WERI-Rb-1 (cell line): ENCODE results near the gene PCP2.

ENCODE experiments used
- DNase-seq: peaks from one replicate; pipeline ENCODE4 v3.0.0-alpha.2; 2020
- H3K27ac ChIP-seq: fragments of 250-450 bp; sonication (Bioruptor Pico); 2 replicates; pipeline ENCODE4 v1.5.1; 2020; ENCODE audit warnings: mild to moderate bottlenecking, moderate library complexity
- H3K27me3 ChIP-seq: fragments of 250-450 bp; sonication (Bioruptor Pico); 2 replicates; pipeline ENCODE4 v1.5.1; 2021; ENCODE audit warnings: mild to moderate bottlenecking, low read depth, moderate library complexity; ENCODE audit not compliant: insufficient read depth, severe bottlenecking
- H3K36me3 ChIP-seq: fragments of 250-450 bp; sonication (Bioruptor Pico); 2 replicates; pipeline ENCODE4 v1.5.1; 2020; ENCODE audit warnings: mild to moderate bottlenecking, moderate library complexity
- H3K4me3 ChIP-seq: 2 replicates; pipeline ENCODE4 v1.5.1; 2011; ENCODE audit warnings: low read depth, mild to moderate bottlenecking, control low read depth, low read length
- H3K9me3 ChIP-seq: fragments of 250-450 bp; sonication (Bioruptor Pico); 2 replicates; pipeline ENCODE4 v1.5.1; 2021; ENCODE audit warnings: mild to moderate bottlenecking, moderate library complexity; ENCODE audit not compliant: severe bottlenecking
- TF ChIP-seq, protein P1 (sequence below): IDR thresholded peaks from 2 replicates; pipeline ENCODE4 v1.5.1; 2011; ENCODE audit warnings: low read depth, mild to moderate bottlenecking, control low read depth, inconsistent platforms, low read length

The PCP2 gene

DNA sequence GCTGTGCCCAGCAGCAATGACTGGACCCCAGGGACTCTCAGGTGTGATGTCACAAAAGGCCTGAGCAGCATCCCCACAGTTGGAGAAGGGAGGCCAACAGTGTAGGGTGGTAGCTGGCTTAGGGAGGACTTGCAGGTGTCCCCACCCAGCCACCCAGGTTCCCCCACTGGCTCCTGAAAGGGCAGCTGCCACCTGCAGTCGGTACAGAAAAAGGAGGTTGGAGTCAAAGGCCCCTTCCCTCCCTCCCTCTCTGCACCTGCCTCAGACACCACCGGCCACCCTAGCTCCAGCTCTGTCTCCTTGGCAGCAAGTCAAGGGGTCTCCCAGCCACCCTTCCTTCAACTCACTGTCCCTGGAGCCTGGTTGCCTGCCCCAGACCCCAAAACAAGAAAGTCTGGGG, at the start of gene PCP2:
TSS of gene PCP2 (minus strand) at position 22 of the 400 bp plus-strand sequence. CDS start 262 bp downstream, outside the sequence.
- H3K4me3 ChIP-seq, result no peak within 1 kb of the TSS
- DNase-seq, result no peak
- H3K27ac ChIP-seq, result no peak within 1 kb of the TSS; the same call in 1 of the 2 replicates
- TF ChIP-seq, protein P1, sequence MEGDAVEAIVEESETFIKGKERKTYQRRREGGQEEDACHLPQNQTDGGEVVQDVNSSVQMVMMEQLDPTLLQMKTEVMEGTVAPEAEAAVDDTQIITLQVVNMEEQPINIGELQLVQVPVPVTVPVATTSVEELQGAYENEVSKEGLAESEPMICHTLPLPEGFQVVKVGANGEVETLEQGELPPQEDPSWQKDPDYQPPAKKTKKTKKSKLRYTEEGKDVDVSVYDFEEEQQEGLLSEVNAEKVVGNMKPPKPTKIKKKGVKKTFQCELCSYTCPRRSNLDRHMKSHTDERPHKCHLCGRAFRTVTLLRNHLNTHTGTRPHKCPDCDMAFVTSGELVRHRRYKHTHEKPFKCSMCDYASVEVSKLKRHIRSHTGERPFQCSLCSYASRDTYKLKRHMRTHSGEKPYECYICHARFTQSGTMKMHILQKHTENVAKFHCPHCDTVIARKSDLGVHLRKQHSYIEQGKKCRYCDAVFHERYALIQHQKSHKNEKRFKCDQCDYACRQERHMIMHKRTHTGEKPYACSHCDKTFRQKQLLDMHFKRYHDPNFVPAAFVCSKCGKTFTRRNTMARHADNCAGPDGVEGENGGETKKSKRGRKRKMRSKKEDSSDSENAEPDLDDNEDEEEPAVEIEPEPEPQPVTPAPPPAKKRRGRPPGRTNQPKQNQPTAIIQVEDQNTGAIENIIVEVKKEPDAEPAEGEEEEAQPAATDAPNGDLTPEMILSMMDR, result no peak
- no peaks in the 10 kb centered on the region for H3K27me3 ChIP-seq
- no peaks in the 10 kb centered on the region for H3K9me3 ChIP-seq
- peaks cover 16% of the 10 kb centered on the region for H3K36me3 ChIP-seq

DNA sequence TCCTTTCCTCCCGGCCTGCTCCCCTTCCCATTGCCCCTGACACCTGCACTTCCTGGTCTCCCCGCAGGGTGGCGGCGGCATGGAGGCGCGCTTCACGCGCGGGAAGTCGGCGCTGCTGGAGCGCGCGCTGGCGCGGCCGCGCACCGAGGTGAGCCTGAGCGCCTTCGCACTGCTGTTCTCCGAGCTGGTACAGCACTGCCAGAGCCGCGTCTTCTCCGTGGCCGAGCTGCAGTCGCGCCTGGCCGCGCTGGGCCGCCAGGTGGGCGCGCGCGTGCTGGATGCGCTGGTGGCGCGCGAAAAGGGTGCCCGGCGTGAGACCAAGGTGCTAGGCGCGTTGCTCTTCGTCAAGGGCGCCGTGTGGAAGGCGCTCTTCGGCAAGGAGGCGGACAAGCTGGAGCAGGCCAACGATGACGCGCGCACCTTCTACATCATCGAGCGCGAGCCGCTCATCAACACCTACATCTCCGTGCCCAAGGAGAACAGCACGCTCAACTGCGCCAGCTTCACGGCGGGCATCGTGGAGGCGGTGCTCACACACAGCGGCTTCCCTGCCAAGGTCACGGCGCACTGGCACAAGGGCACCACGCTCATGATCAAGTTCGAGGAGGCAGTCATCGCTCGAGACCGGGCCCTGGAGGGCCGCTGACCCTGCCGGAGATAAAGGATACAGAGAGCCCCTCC, 48.8 kb upstream of the PCP2 start:
- Histone ChIP-seq H3K9me3 (no peaks in the 10 kb centered on the region), H3K27me3 (no peaks in the 10 kb centered on the region), H3K27ac (peak overlapping the region; percentile 52), H3K36me3 (peaks cover 14% of the 10 kb centered on the region), H3K4me3 (no peak overlapping the region)
- no peak for DNase-seq
- TF ChIP-seq, protein P1, result no peak

DNA sequence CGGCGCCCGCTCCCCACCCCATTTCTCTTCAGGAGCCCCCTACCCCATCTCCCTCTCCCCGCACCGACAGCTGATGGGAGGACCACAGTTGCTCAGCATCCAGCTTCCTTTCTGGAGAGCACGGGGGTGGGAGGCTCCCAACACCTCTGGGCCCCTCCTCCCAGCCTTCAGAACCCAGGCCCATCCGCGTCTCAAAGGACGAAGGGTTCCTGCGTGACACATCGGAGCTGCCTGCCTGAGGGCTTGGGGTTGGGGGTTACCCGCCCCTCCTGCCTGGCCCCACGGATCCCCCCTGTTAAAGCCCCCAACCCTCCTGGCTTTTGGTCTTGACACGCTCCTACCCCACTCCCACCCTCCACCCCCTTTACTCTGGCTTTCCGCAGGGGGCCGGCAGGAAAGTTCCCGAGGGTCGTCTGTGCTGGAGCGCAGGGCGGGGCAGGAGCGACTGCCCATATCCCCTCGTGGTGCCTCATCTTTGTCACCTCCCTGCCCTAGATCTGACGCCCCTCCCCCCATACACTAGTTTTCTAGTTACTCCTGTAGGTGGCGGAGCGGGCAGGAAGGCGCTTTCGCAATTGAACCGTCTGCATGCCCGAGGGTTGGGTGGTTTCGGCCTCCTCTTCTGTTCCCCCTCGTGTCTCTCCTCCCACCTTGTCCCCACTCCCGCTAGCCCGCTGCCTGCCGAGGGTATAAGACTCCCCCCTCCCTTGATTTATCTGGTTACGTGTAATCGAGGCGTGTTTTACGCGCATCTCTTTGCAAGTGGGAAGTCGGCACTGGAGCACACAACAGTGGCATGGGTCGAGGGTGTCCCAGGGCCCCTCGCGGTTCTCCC, 48.0 kb upstream of the PCP2 start:
- Histone ChIP-seq H3K27ac (peak overlapping the region; percentile 75), H3K27me3 (no peaks in the 10 kb centered on the region), H3K4me3 (peak overlapping the region; percentile 94), H3K9me3 (no peaks in the 10 kb centered on the region), H3K36me3 (peaks cover 14% of the 10 kb centered on the region)
- TF ChIP-seq, protein P1, result peak; percentile 80
- peak; percentile 92 for DNase-seq

DNA sequence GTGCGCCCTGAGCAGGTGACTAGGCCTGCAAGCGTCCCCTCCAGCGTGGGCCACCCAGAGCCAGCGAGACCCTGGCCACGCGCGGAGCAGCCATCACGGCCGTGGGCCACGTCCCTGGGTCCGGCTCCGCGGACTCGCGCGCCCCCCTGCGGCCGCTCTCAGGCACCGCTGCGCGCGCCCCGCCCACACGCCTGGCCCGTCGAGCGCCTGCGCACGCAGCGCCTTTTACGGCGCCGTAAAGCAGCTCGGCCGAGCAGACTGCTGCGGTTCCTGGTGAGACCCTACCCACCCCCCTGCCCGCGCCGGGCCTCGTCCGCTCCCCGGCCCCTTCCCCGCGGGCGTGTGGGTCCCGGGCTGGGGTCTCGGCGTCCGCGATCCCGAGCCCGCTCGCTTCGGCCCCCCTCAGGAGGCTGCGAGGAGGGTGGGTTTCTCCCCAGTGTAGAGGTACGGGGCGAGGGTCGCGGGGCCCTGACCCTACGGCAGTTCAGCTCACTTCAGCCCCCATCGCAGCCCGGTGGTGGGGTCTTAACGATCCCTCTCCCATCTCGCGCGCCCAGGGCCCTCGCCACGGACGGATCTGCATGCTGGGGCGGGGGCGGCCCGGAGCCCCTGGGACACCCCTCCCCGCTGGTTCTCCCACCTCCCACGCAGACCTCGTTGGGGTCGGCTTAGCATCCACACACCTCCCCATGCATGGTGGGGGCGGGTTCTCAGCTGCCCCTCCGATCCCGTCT, 47.3 kb upstream of the PCP2 start, which contains the start of gene TRAPPC5:
TSS of gene TRAPPC5 (plus strand) at position 228 of the 734 bp plus-strand sequence. CDS start 1,421 bp downstream, outside the sequence.
- Histone ChIP-seq H3K36me3 (peaks cover 14% of the 10 kb centered on the region), H3K27ac (peak within 1 kb of the TSS; percentile 75), H3K4me3 (peak within 1 kb of the TSS; percentile 94), H3K9me3 (no peaks in the 10 kb centered on the region), H3K27me3 (no peaks in the 10 kb centered on the region)
- TF ChIP-seq, protein P1, result peak; percentile 85
- DNase-seq, result peak; percentile 85

DNA sequence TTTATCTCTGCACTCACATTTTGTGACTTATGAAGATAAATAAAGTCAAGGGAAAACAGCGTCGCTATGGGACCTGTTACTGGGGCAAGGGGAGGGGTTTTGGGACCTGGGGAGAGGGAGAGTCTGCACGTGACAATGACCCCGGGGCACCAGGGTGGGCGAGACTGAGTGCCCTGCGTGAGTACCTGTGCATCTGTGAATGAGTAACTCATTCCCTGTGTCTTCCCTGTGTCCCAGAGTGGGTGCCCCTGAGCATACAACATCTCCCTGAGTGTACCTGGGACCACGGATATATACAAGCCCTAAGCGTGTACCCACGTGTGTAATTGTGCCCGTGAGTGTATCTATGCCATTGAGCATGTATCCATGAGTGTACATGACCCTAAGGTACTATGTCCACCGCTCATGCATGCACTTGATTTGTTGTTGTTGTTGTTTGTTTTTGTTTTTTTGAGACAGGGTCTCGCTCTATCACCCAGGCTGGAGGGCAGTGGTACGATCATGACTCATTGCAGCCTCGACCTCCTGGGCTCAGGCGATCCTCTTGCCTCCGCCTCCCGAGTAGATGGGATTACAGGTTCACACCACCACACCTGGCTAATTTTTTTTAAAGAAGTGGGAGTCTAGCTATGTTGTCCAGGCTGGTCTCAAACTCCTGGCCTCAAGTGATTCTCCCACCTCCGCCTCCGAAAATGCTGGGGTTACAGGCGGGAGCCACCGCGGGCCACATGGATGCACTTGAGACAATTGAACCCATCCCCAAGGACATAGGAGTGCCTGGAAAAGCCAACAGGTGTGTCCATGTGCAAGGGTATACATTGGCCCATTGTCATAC, 46.5 kb upstream of the PCP2 start:
- DNase-seq, result peak; percentile 19
- Histone ChIP-seq H3K27me3 (no peaks in the 10 kb centered on the region), H3K27ac (peak overlapping the region; percentile 75; the same call in 1 of the 2 replicates), H3K4me3 (peak overlapping the region; percentile 94), H3K9me3 (no peaks in the 10 kb centered on the region), H3K36me3 (peaks cover 14% of the 10 kb centered on the region)
- TF ChIP-seq, protein P1, result no peak
